Bronchial epithelial cell (primary cell): ENCODE measurements around the gene YBX1. TPM values are rescaled to one million over a fixed set of nuclear protein-coding genes. Genes with fewer than 3 reads are reported as not detected.
A peak's percentile ranks its signal among the peaks of the same experiment; 100 is the strongest.

ENCODE experiments used
- DNase-seq: peaks from one replicate; pipeline ENCODE4 v3.0.0-alpha.2; 2010; ENCODE audit warnings: low read depth
- FAIRE-seq: peaks from 2 replicates; lab custom pipeline; 2011; peaks lifted over from hg19 to GRCh38; lab: Jason Lieb, UNC
- H3K27me3 ChIP-seq: 2 replicates; pipeline ENCODE4 v1.5.1; 2011; ENCODE audit warnings: low read length; ENCODE audit not compliant: control insufficient read depth, insufficient read depth
- H3K36me3 ChIP-seq: 2 replicates; pipeline ENCODE4 v1.5.1; 2011; ENCODE audit warnings: low read length; ENCODE audit not compliant: control insufficient read depth, insufficient read depth
- H3K4me3 ChIP-seq: 2 replicates; pipeline ENCODE4 v1.5.1; 2011; ENCODE audit warnings: mild to moderate bottlenecking, low read depth, low read length, control low read depth
- CTCF ChIP-seq: IDR thresholded peaks from 2 replicates; pipeline ENCODE4 v1.5.1; 2011; ENCODE audit warnings: mild to moderate bottlenecking, moderate library complexity, low read length, control low read depth, inconsistent platforms; ENCODE audit not compliant: insufficient read depth, severe bottlenecking
- total RNA-seq: library from RNA; depleted of rRNA; stranded (reverse); fragments of >200 nt; gene quantifications from 2 replicates; pipeline ENCODE4 v1.2.1, GENCODE V29; 2014

YBX1 gene
- total RNA-seq, 1 donor from 2014 or later: 1,188 TPM

- TF ChIP-seq CTCF: no peak
- no peak for FAIRE-seq
- Histone ChIP-seq H3K4me3 (peak overlapping the region; percentile 69), H3K36me3 (peaks cover 3% of the 10 kb centered on the region), H3K27me3 (no peaks in the 10 kb centered on the region)
- peak; percentile 30 for DNase-seq
Measured at GRCh38 chr1:42682739-42683531, 717 bp downstream of the YBX1 start.

GRCh38 chr1:42684139-42684538 is 1.9 kb downstream of the YBX1 start:
- FAIRE-seq (no peak), DNase-seq (peak; percentile 36)
- Histone ChIP-seq H3K36me3 (peaks cover 4% of the 10 kb centered on the region), H3K27me3 (no peaks in the 10 kb centered on the region), H3K4me3 (peak overlapping the region; percentile 69)
- no peak for TF ChIP-seq CTCF

GRCh38 chr1:42686418-42686817 is 4.2 kb downstream of the YBX1 start:
- no peak for FAIRE-seq
- no peak for TF ChIP-seq CTCF
- no peak overlapping the region for H3K4me3 ChIP-seq
- DNase-seq: no peak
- no peaks in the 10 kb centered on the region for H3K27me3 ChIP-seq
- H3K36me3 ChIP-seq: peaks cover 4% of the 10 kb centered on the region

GRCh38 chr1:42689912-42690311 is 7.7 kb downstream of the YBX1 start:
- Histone ChIP-seq H3K4me3 (no peak overlapping the region), H3K27me3 (no peaks in the 10 kb centered on the region), H3K36me3 (peaks cover 4% of the 10 kb centered on the region)
- DNase-seq (peak; percentile 48), FAIRE-seq (no peak)
- no peak for TF ChIP-seq CTCF

GRCh38 chr1:42690477-42691156 is 8.4 kb downstream of the YBX1 start:
- FAIRE-seq (no peak), DNase-seq (peak; percentile 29)
- Histone ChIP-seq H3K27me3 (no peaks in the 10 kb centered on the region), H3K36me3 (peaks cover 5% of the 10 kb centered on the region), H3K4me3 (no peak overlapping the region)
- peak; percentile 13 for TF ChIP-seq CTCF
